Stimulated activated CD4-positive, alpha-beta T cell treated with anti-CD3 and anti-CD28 coated beads, Interleukin-4, amount 100 ng/mL, for 4 hours (primary cell): ENCODE measurements around the gene NLRP4.

Experiments used
- DNase-seq, 2 experiments: peaks; one replicate each; pipeline ENCODE4 v3.0.0-alpha.2; 2020

Gene NLRP4

GRCh38 chr19:55836340-55836739 is at the start of gene NLRP4:
Gene NLRP4, plus strand, starts transcription at chr19:55836540. Its CDS starts 15,541 bp downstream, at chr19:55852081.
- no peak for DNase-seq

- no peak for DNase-seq
Measured at GRCh38 chr19:55795021-55795420, 41.3 kb upstream of the NLRP4 start.

GRCh38 chr19:55801416-55801815 is 34.9 kb upstream of the NLRP4 start:
- DNase-seq: no peak

GRCh38 chr19:55802281-55802680 is 34.1 kb upstream of the NLRP4 start:
- DNase-seq: no peak

GRCh38 chr19:55809381-55810058 is 26.8 kb upstream of the NLRP4 start:
- DNase-seq: peak; percentile 20 to 25

GRCh38 chr19:55811340-55811739 is 25.0 kb upstream of the NLRP4 start:
- no peak for DNase-seq

GRCh38 chr19:55812449-55812848 is 23.9 kb upstream of the NLRP4 start:
- DNase-seq: no peak

- DNase-seq: no peak
Measured at GRCh38 chr19:55813906-55814305, 22.4 kb upstream of the NLRP4 start.

GRCh38 chr19:55820037-55820436 is 16.3 kb upstream of the NLRP4 start:
- no peak for DNase-seq

GRCh38 chr19:55830656-55831055 is 5.7 kb upstream of the NLRP4 start:
- no peak for DNase-seq

- DNase-seq: no peak
Measured at GRCh38 chr19:55831846-55832245, 4.5 kb upstream of the NLRP4 start, which contains the start of gene NLRP11. Gene NLRP11, minus strand, starts transcription at chr19:55831999. Its CDS starts 13,825 bp downstream, at chr19:55818174.

- no peak for DNase-seq
Measured at GRCh38 chr19:55832676-55833075, 3.7 kb upstream of the NLRP4 start.

- no peak for DNase-seq
Measured at GRCh38 chr19:55838251-55838650, 1.9 kb downstream of the NLRP4 start.

GRCh38 chr19:55838906-55839305 is 2.6 kb downstream of the NLRP4 start:
- DNase-seq: no peak

GRCh38 chr19:55855160-55855559 is 18.8 kb downstream of the NLRP4 start:
- no peak for DNase-seq

- DNase-seq: no peak
Measured at GRCh38 chr19:55857149-55857548, 20.8 kb downstream of the NLRP4 start.

- no peak for DNase-seq
Measured at GRCh38 chr19:55857974-55858373, 21.6 kb downstream of the NLRP4 start.

- DNase-seq: no peak
Measured at GRCh38 chr19:55858401-55858800, 22.1 kb downstream of the NLRP4 start.

- no peak for DNase-seq
Measured at GRCh38 chr19:55858969-55859368, 22.6 kb downstream of the NLRP4 start.

- no peak for DNase-seq
Measured at GRCh38 chr19:55866521-55866920, 30.2 kb downstream of the NLRP4 start.

GRCh38 chr19:55867101-55867500 is 30.8 kb downstream of the NLRP4 start:
- no peak for DNase-seq

GRCh38 chr19:55870736-55871135 is 34.4 kb downstream of the NLRP4 start:
- DNase-seq: no peak

- no peak for DNase-seq
Measured at GRCh38 chr19:55877211-55877610, 40.9 kb downstream of the NLRP4 start.

- no peak for DNase-seq
Measured at GRCh38 chr19:55882626-55883025, 46.3 kb downstream of the NLRP4 start.

GRCh38 chr19:55898911-55899310 is 62.6 kb downstream of the NLRP4 start:
- DNase-seq: no peak
